ENCODE measurements around the gene SCFD2. TPM values are rescaled to one million over a fixed set of nuclear protein-coding genes. Genes with fewer than 3 reads are reported as not detected.
"Not testable (repeated sequence)": the region's sequence is repeated elsewhere in the genome, so short reads cannot be mapped to it uniquely, and the experiment has no call there.

Gene SCFD2
- total and polyA plus RNA-seq, 2 experiments from 2014 or later, result 30.7 to 33.2 TPM

DNA sequence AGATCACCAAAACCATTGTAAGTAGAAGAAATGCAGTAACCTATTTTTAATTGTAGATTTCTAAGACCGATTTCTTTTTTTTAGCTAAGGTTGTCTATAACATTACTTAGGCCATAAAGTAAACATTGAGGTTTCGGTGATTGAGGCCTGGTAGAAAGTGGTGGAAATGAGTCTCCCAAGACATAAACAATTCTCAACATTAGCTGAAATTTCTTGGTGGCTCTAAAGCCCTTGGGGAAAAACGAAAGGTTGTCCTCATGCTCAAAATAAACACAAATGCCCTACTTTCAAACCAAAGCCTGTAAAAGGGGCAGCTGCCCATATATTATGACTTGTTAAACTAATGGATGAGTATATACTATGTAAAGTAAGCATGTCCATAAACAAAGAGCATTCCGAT lies 98.8 kb downstream of the SCFD2 start:
- H3K9me3 ChIP-seq (ENCODE audit: low read depth), result no peaks in the 10 kb centered on the region
- H3F3A ChIP-seq (ENCODE audit: insufficient read depth), result no peaks in the 10 kb centered on the region
- no peak overlapping the region for H3K27ac ChIP-seq
- H3K36me3 ChIP-seq (ENCODE audit: low read depth), result peaks cover 6% of the 10 kb centered on the region; the same call in 1 of the 2 replicates
- DNase-seq, result no peak
- no peaks in the 10 kb centered on the region for H3K9me2 ChIP-seq (ENCODE audit: insufficient read depth)
- no peak for TF ChIP-seq EZH2phosphoT487 (IDR thresholded peaks at IDR 0.05; ENCODE audit: insufficient read depth, low read depth)
- no peak for TF ChIP-seq EZH2 (IDR thresholded peaks at IDR 0.05; ENCODE audit: insufficient read depth, poor library complexity, severe bottlenecking)
- no peak overlapping the region for H2AFZ ChIP-seq
- peaks cover 49% of the 10 kb centered on the region for H3K79me2 ChIP-seq (ENCODE audit: insufficient read depth)
- in situ Hi-C loops (cut with MboI), result no loop called here
- H4K20me1 ChIP-seq (ENCODE audit: insufficient read depth), result no peaks in the 10 kb centered on the region
- no peaks in the 10 kb centered on the region for H3K4me1 ChIP-seq (ENCODE audit: insufficient read depth)
- H3K9ac ChIP-seq, result no peak overlapping the region
- no peaks in the 10 kb centered on the region for H3K27me3 ChIP-seq (replicated peaks; ENCODE audit: insufficient read depth)
- 88 to 95% methylated on average over 4 of the region's 4 CpGs for WGBS, 2 experiments (ENCODE audit: low coverage in 1 of 2, low lambda C conversion rate in 2 of 2, missing lambda C conversion rate in 2 of 2)
- H3K4me3 ChIP-seq, result no peak overlapping the region
- H3K4me2 ChIP-seq (ENCODE audit: unreplicated experiment), result no peak overlapping the region

DNA sequence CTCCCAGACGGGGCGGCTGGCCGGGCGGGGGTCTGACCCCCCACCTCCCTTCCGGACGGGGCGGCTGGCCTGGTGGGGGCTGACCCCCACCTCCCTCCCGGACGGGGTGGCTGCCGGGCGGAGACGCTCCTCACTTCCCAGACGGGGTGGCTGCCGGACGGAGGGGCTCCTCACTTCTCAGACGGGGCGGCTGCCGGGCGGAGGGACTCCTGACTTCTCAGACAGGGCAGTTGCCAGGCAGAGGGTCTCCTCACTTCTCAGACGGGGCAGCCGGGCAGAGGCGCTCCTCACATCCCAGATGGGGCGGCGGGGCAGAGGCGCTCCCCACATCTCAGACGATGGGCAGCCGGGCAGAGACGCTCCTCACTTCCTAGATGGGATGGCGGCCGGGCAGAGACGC lies 109.9 kb downstream of the SCFD2 start:
- H4K20me1 ChIP-seq (ENCODE audit: insufficient read depth); H3K4me3 ChIP-seq; H3K4me1 ChIP-seq (ENCODE audit: insufficient read depth); H3K9ac ChIP-seq; H3K27me3 ChIP-seq (replicated peaks; ENCODE audit: insufficient read depth); H3K4me2 ChIP-seq (ENCODE audit: unreplicated experiment); H2AFZ ChIP-seq; H3K79me2 ChIP-seq (ENCODE audit: insufficient read depth); H3K27ac ChIP-seq; DNase-seq; H3F3A ChIP-seq (ENCODE audit: insufficient read depth); in situ Hi-C loops (cut with MboI); H3K9me2 ChIP-seq (ENCODE audit: insufficient read depth); H3K9me3 ChIP-seq (ENCODE audit: low read depth); H3K36me3 ChIP-seq (ENCODE audit: low read depth): not testable (repeated sequence)
- 89 to 98% methylated on average over 5 to 29 of the region's 31 CpGs for WGBS, 2 experiments (ENCODE audit: low coverage in 1 of 2, low lambda C conversion rate in 2 of 2, missing lambda C conversion rate in 2 of 2)

DNA sequence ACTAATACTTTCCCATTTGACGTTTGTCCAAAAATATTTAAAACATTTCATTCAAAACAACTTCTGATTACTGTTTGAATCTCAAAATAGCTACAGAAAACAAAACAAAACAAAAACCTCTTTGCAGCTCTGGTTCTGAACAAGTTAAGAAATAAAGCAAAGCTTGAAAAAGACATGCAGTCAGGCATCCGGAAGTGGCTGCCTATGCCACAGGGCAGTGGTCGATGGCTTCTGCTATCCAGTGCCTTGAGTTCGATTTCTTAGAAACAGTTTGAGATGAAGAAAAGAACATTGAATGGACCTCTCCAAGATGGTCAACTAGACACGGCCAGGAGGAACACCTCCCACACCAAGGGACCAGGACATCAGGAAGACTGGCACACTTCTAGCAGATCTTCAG lies 125.3 kb downstream of the SCFD2 start:
- H3K9ac ChIP-seq, result no peak overlapping the region
- H3K9me2 ChIP-seq (ENCODE audit: insufficient read depth), result no peaks in the 10 kb centered on the region
- H2AFZ ChIP-seq, result no peak overlapping the region
- no peaks in the 10 kb centered on the region for H3F3A ChIP-seq (ENCODE audit: insufficient read depth)
- no peaks in the 10 kb centered on the region for H3K36me3 ChIP-seq (ENCODE audit: low read depth)
- no peaks in the 10 kb centered on the region for H4K20me1 ChIP-seq (ENCODE audit: insufficient read depth)
- H3K4me3 ChIP-seq, result no peak overlapping the region
- no peaks in the 10 kb centered on the region for H3K9me3 ChIP-seq (ENCODE audit: low read depth)
- H3K27me3 ChIP-seq (replicated peaks; ENCODE audit: insufficient read depth), result no peaks in the 10 kb centered on the region
- DNase-seq, result no peak
- no peaks in the 10 kb centered on the region for H3K4me1 ChIP-seq (ENCODE audit: insufficient read depth)
- peaks cover 44% of the 10 kb centered on the region for H3K79me2 ChIP-seq (ENCODE audit: insufficient read depth)
- in situ Hi-C loops (cut with MboI), result no loop called here
- no peak overlapping the region for H3K4me2 ChIP-seq (ENCODE audit: unreplicated experiment)
- 23 to 32% methylated on average over 5 of the region's 5 CpGs for WGBS, 2 experiments (ENCODE audit: low coverage in 1 of 2, low lambda C conversion rate in 2 of 2, missing lambda C conversion rate in 2 of 2)
- no peak overlapping the region for H3K27ac ChIP-seq
- TF ChIP-seq EZH2phosphoT487 (IDR thresholded peaks at IDR 0.05; ENCODE audit: insufficient read depth, low read depth), result no peak

DNA sequence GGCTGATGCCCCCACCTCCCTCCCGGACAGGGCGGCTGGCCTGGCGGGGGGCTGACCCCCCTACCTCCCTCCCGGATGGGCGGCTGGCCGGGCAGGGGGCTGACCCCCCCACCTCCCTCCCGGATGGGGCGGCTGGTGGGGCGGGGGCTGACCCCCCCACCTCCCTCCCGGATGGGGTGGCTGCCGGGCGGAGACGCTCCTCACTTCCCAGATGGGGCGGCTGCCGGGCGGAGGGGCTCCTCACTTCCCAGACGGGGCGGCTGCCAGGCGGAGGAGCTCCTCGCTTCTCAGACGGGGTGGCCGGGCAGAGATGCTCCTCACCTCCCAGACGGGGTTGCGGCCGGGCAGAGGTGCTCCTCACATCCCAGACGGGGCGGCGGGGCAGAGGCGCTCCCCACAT lies 127.5 kb downstream of the SCFD2 start:
- WGBS, 2 experiments (ENCODE audit: low coverage in 1 of 2, low lambda C conversion rate in 2 of 2, missing lambda C conversion rate in 2 of 2), result 100% methylated on average over 2 of the region's 29 CpGs; no CpG with 5 or more reads in 1 of the 2 experiments

DNA sequence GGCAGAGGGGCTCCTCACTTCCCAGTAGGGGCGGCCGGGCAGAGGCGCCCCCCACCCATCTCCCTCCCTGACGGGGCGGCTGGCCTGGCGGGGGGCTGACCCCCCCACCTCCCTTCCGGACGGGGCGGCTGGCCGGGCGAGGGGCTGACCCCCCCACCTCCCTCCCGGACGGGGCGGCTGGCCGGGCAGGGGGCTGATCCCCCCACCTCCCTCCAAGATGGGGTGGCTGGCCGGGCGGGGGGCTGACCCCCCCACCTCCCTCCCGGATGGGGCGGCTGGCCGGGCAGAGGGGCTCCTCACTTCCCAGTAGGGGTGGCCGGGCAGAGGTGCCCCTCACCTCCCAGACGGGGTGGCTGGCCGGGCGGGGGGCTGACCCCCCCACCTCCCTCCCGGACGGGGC lies 128.1 kb downstream of the SCFD2 start:
- in situ Hi-C loops (cut with MboI); H3K4me3 ChIP-seq; DNase-seq; H3K27ac ChIP-seq; H3K36me3 ChIP-seq (ENCODE audit: low read depth); H3K9me3 ChIP-seq (ENCODE audit: low read depth); H3K9ac ChIP-seq; H3F3A ChIP-seq (ENCODE audit: insufficient read depth); H3K9me2 ChIP-seq (ENCODE audit: insufficient read depth); H3K27me3 ChIP-seq (replicated peaks; ENCODE audit: insufficient read depth); H2AFZ ChIP-seq; H4K20me1 ChIP-seq (ENCODE audit: insufficient read depth); H3K4me1 ChIP-seq (ENCODE audit: insufficient read depth); H3K4me2 ChIP-seq (ENCODE audit: unreplicated experiment): not testable (repeated sequence)
- 93% methylated on average over 15 of the region's 26 CpGs; no CpG with 5 or more reads in 1 of the 2 experiments for WGBS, 2 experiments (ENCODE audit: low coverage in 1 of 2, low lambda C conversion rate in 2 of 2, missing lambda C conversion rate in 2 of 2)
- H3K79me2 ChIP-seq (ENCODE audit: insufficient read depth), result peaks cover 21% of the 10 kb centered on the region

More for the DNA sequence above, 127.5 kb downstream of the SCFD2 start:
- H3K36me3 ChIP-seq (ENCODE audit: low read depth); H3K9me3 ChIP-seq (ENCODE audit: low read depth); H3K9ac ChIP-seq; H3K4me3 ChIP-seq; H3F3A ChIP-seq (ENCODE audit: insufficient read depth); H2AFZ ChIP-seq; DNase-seq; H3K27ac ChIP-seq; H3K9me2 ChIP-seq (ENCODE audit: insufficient read depth); H4K20me1 ChIP-seq (ENCODE audit: insufficient read depth); in situ Hi-C loops (cut with MboI); H3K4me2 ChIP-seq (ENCODE audit: unreplicated experiment); H3K4me1 ChIP-seq (ENCODE audit: insufficient read depth); H3K27me3 ChIP-seq (replicated peaks; ENCODE audit: insufficient read depth): not testable (repeated sequence)
- H3K79me2 ChIP-seq (ENCODE audit: insufficient read depth), result peaks cover 26% of the 10 kb centered on the region

DNA sequence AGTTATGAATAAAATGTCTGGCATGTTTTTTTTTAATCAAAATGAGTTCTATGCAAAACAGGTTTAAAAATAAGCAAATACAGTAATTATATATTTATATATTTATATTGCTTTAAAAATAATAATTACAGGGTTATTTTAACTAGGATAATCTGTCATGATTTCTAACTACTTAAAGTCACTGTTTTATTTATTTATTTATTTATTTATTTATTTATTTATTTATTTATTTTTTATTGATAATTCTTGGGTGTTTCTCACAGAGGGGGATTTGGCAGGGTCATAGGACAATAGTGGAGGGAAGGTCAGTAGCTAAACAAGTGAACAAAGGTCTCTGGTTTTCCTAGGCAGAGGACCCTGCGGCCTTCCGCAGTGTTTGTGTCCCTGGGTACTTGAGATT lies 129.2 kb downstream of the SCFD2 start:
- H3K9me3 ChIP-seq (ENCODE audit: low read depth); H3F3A ChIP-seq (ENCODE audit: insufficient read depth); H3K4me2 ChIP-seq (ENCODE audit: unreplicated experiment); H3K4me1 ChIP-seq (ENCODE audit: insufficient read depth); in situ Hi-C loops (cut with MboI); H3K27me3 ChIP-seq (replicated peaks; ENCODE audit: insufficient read depth); H3K9me2 ChIP-seq (ENCODE audit: insufficient read depth); H3K27ac ChIP-seq; H3K4me3 ChIP-seq; H3K9ac ChIP-seq; H4K20me1 ChIP-seq (ENCODE audit: insufficient read depth); H3K36me3 ChIP-seq (ENCODE audit: low read depth); H2AFZ ChIP-seq; DNase-seq: not testable (repeated sequence)
- peaks cover 11% of the 10 kb centered on the region; the same call in 1 of the 2 replicates for H3K79me2 ChIP-seq (ENCODE audit: insufficient read depth)
- WGBS, 2 experiments (ENCODE audit: low coverage in 1 of 2, low lambda C conversion rate in 2 of 2, missing lambda C conversion rate in 2 of 2), result 71% methylated on average over 2 of the region's 2 CpGs; no CpG with 5 or more reads in 1 of the 2 experiments
